Hepatocyte (in vitro differentiated cells): Measurements from ENCODE around the gene TEC. TPM values are rescaled to one million over a fixed set of nuclear protein-coding genes. Genes with fewer than 3 reads are reported as not detected.

Experiments used
- DNase-seq: peaks from one replicate; pipeline ENCODE4 v3.0.0-alpha.2; 2016; ENCODE audit warnings: low spot score
- H2AFZ ChIP-seq: fragments of 200-600 bp; sonication (generic); 2 replicates; pipeline ENCODE4 v1.6.0; 2016; ENCODE audit warnings: antibody characterized with exemption, mild to moderate bottlenecking
- H3K27ac ChIP-seq: fragments of 200-600 bp; sonication (generic); 2 replicates; pipeline ENCODE4 v1.5.1; 2016; ENCODE audit warnings: mild to moderate bottlenecking
- H3K27me3 ChIP-seq: fragments of 200-600 bp; sonication (generic); 2 replicates; pipeline ENCODE4 v1.6.1; 2016
- H3K36me3 ChIP-seq: fragments of 200-600 bp; sonication (generic); replicated peaks from 2 replicates; pipeline ENCODE4 v1.5.1; 2016; ENCODE audit warnings: low read depth; ENCODE audit not compliant: insufficient read depth
- H3K4me1 ChIP-seq: fragments of 200-600 bp; sonication (generic); 2 replicates; pipeline ENCODE4 v1.5.1; 2016; ENCODE audit warnings: mild to moderate bottlenecking, moderate library complexity; ENCODE audit not compliant: insufficient read depth
- H3K4me2 ChIP-seq: fragments of 200-600 bp; sonication (generic); 2 replicates; pipeline ENCODE4 v1.6.0; 2016
- H3K4me3 ChIP-seq: fragments of 200-600 bp; sonication (generic); 2 replicates; pipeline ENCODE4 v1.5.1; 2016; ENCODE audit warnings: mild to moderate bottlenecking
- H3K79me2 ChIP-seq: fragments of 200-600 bp; sonication (generic); 2 replicates; pipeline ENCODE4 v1.6.0; 2017; ENCODE audit warnings: mild to moderate bottlenecking
- H3K9me2 ChIP-seq: fragments of 200-600 bp; sonication (generic); replicated peaks from 2 replicates; pipeline ENCODE4 v1.6.0; 2017; ENCODE audit warnings: mild to moderate bottlenecking; ENCODE audit not compliant: insufficient read depth
- H3K9me3 ChIP-seq: fragments of 200-600 bp; sonication (generic); 2 replicates; pipeline ENCODE4 v1.5.1; 2016; ENCODE audit warnings: low read depth, mild to moderate bottlenecking
- H4K20me1 ChIP-seq: fragments of 200-600 bp; sonication (generic); 2 replicates; pipeline ENCODE4 v1.6.0; 2016; ENCODE audit warnings: mild to moderate bottlenecking; ENCODE audit not compliant: insufficient read depth, poor library complexity, severe bottlenecking
- CTCF ChIP-seq: fragments of 200-600 bp; sonication (generic); IDR thresholded peaks from 2 replicates; pipeline ENCODE4 v1.5.1; 2016; ENCODE audit warnings: antibody characterized with exemption, mild to moderate bottlenecking; ENCODE audit not compliant: poor library complexity
- EZH2 ChIP-seq: fragments of 200-600 bp; sonication (generic); IDR thresholded peaks from 2 replicates; pipeline ENCODE4 v1.6.1; 2016; ENCODE audit warnings: antibody characterized with exemption, mild to moderate bottlenecking, borderline replicate concordance
- EZH2phosphoT487 ChIP-seq: fragments of 200-600 bp; sonication (generic); IDR thresholded peaks from one replicate; pipeline ENCODE4 v1.6.1; 2018; ENCODE audit warnings: antibody characterized with exemption, mild to moderate bottlenecking, low read depth, moderate library complexity; ENCODE audit not compliant: unreplicated experiment, severe bottlenecking
- WGBS: methylation state at CpG from one replicate; pipeline ENCODE4 v1.1.6; 2016; ENCODE audit warnings: low lambda C conversion rate; ENCODE audit errors: missing lambda C conversion rate; 5-methylcytosine and 5-hydroxymethylcytosine counted together
- polyA plus RNA-seq: library from polyadenylated mRNA; unstranded; fragments of >200 nt; fragmentation: Nextera tagmentation; extraction: Ambion mirVana; gene quantifications from 2 replicates; pipeline ENCODE4 v1.2.1, GENCODE V29; 2016
- total RNA-seq: library from RNA; depleted of rRNA; stranded (reverse); fragments of >200 nt; gene quantifications from 2 replicates; pipeline ENCODE4 v1.2.3, GENCODE V29; 2014

TEC gene
- total and polyA plus RNA-seq, 2 experiments from 2014 or later = 1.3 to 2.1 TPM

- H2AFZ ChIP-seq = no peak overlapping the region
- no peaks in the 10 kb centered on the region for H3K36me3 ChIP-seq
- no peak overlapping the region for H3K4me3 ChIP-seq
- WGBS = 94% methylated on average over 6 of the region's 6 CpGs
- no peaks in the 10 kb centered on the region for H3K9me2 ChIP-seq
- H3K27me3 ChIP-seq = no peaks in the 10 kb centered on the region
- no peaks in the 10 kb centered on the region for H3K79me2 ChIP-seq
- no peaks in the 10 kb centered on the region for H3K4me1 ChIP-seq
- H3K4me2 ChIP-seq = no peak overlapping the region
- DNase-seq = no peak
- no peaks in the 10 kb centered on the region for H3K9me3 ChIP-seq
- TF ChIP-seq EZH2 = no peak
- TF ChIP-seq EZH2phosphoT487 = no peak
- TF ChIP-seq CTCF = no peak
- H3K27ac ChIP-seq = no peak overlapping the region
- no peaks in the 10 kb centered on the region for H4K20me1 ChIP-seq
Measured at GRCh38 chr4:48193096-48193836, 76.4 kb downstream of the TEC start.

GRCh38 chr4:48191758-48192157 is 77.9 kb downstream of the TEC start:
- Histone ChIP-seq H3K36me3 (no peaks in the 10 kb centered on the region), H3K9me3 (no peaks in the 10 kb centered on the region), H3K4me3 (no peak overlapping the region), H3K9me2 (no peaks in the 10 kb centered on the region), H2AFZ (no peak overlapping the region), H3K4me2 (no peak overlapping the region), H3K27me3 (no peaks in the 10 kb centered on the region), H4K20me1 (no peaks in the 10 kb centered on the region), H3K79me2 (no peaks in the 10 kb centered on the region), H3K27ac (no peak overlapping the region), H3K4me1 (no peaks in the 10 kb centered on the region)
- no peak for TF ChIP-seq EZH2
- no peak for TF ChIP-seq CTCF
- TF ChIP-seq EZH2phosphoT487 = no peak
- DNase-seq = no peak
- 82% methylated on average over 1 of the region's 1 CpG for WGBS

GRCh38 chr4:48190839-48191238 is 78.8 kb downstream of the TEC start:
- Histone ChIP-seq H3K4me1 (no peaks in the 10 kb centered on the region), H3K27ac (no peak overlapping the region), H3K9me3 (no peaks in the 10 kb centered on the region), H3K36me3 (no peaks in the 10 kb centered on the region), H3K4me3 (no peak overlapping the region), H3K4me2 (no peak overlapping the region), H3K27me3 (no peaks in the 10 kb centered on the region), H3K79me2 (no peaks in the 10 kb centered on the region), H4K20me1 (no peaks in the 10 kb centered on the region), H2AFZ (no peak overlapping the region), H3K9me2 (no peaks in the 10 kb centered on the region)
- no peak for DNase-seq
- no peak for TF ChIP-seq EZH2phosphoT487
- no peak for TF ChIP-seq CTCF
- no peak for TF ChIP-seq EZH2
